Measurements from ENCODE around the gene CDK18. TPM values are rescaled to one million over a fixed set of nuclear protein-coding genes. Genes with fewer than 3 reads are reported as not detected.
"Not testable (repeated sequence)": the region's sequence is repeated elsewhere in the genome, so short reads cannot be mapped to it uniquely, and the experiment has no call there.

The CDK18 gene
- total and polyA plus RNA-seq, 8 donors, result 3.7 to 174 (median 41.3) TPM

- intact Hi-C loops (cut with DNase I; ENCODE audit: low total_unique reads), result no loop called here
- no peak overlapping the region for H3K4me3 ChIP-seq
These were observed 26.7 kb upstream of the CDK18 start for GRCh38 chr1:205477759-205478247.

DNA sequence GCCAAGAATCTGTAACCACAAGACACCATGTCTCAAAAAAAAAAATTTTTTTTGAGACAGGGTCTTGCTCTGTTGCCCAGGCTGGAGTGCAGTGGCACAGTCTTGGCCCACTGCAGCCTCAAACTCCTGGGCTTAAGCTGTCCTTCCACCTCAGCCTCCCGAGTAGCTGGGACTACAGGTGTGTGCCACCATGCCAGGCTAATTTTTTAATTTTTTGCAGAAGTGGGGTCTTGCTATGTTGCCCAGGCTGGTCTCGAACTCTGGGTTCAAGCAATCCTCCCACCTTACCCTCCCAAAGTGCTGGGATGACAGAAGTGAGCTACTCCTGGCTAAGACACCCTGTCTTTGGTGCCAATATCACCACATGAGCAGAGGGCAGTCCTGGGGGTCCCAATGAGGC, 25.5 kb upstream of the CDK18 start:
- H3K27ac ChIP-seq; intact Hi-C loops (cut with DNase I; ENCODE audit: low total_unique reads); DNase-seq; H3K36me3 ChIP-seq; H3K4me3 ChIP-seq: not testable (repeated sequence)
- Histone ChIP-seq H3K4me1 (peaks cover 0 to 12% (median 7%) of the 10 kb centered on the region in 4 donors), H3K27me3 (peaks cover 0 to 86% (median 15%) of the 10 kb centered on the region in 3 donors), H3K9me3 (peaks cover 0 to 16% (median 12%) of the 10 kb centered on the region in 4 donors)
- WGBS, 5 donors, result 78 to 96% (median 91%) methylated on average over 2 of the region's 2 CpGs

More at GRCh38 chr1:205477759-205478247, 26.7 kb upstream of the CDK18 start:
- DNase-seq, result peak; percentile 86 to 89
- H3K27me3 ChIP-seq, result peaks cover 0 to 86% (median 21%) of the 10 kb centered on the region in 3 donors
- H3K4me1 ChIP-seq, result peaks cover 0 to 12% (median 7%) of the 10 kb centered on the region in 4 donors
- no peaks in the 10 kb centered on the region for H3K36me3 ChIP-seq
- 40 to 54% (median 42%) methylated on average over 12 of the region's 12 CpGs for WGBS, 5 donors
- TF ChIP-seq EP300 (IDR thresholded peaks at IDR 0.05) (no peak), POLR2A (IDR thresholded peaks at IDR 0.05) (no peak), CTCF (IDR thresholded peaks at IDR 0.05) (peak in 1 of 7 experiments; percentile 6), POLR2AphosphoS5 (IDR thresholded peaks at IDR 0.05) (peak in 1 of 3 donors; percentile 33)
- peaks cover 0 to 16% (median 12%) of the 10 kb centered on the region in 4 donors for H3K9me3 ChIP-seq
- peak overlapping the region in 3 of 5 donors; percentile 33 to 46 (median 42) for H3K27ac ChIP-seq

GRCh38 chr1:205480349-205480985, 24.0 kb upstream of the CDK18 start:
- no peak for DNase-seq
- WGBS, 5 donors, result 52 to 62% (median 55%) methylated on average over 17 of the region's 17 CpGs

DNA sequence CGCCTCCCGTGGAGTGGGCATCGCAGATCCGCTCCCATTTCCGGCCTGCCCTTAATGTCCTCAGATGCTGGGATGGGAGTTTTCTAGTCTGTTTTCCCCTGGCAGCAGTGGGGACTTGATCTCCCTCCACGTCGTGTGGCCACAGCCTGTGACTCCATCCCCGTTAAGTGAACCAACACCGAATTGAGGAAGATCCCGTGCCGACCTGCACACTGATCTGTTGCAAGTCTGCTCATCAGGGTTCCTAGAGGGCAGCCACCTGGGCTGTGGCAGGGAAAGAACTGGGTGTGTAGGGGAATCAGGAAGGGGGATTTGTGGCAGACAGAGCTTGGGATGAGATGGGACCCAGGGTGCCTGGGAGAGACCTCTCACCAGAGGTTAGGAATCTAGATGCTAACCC, 23.3 kb upstream of the CDK18 start:
- Histone ChIP-seq H3K36me3 (no peaks in the 10 kb centered on the region), H3K27me3 (peaks cover 0 to 82% (median 15%) of the 10 kb centered on the region in 3 donors), H3K4me1 (peaks cover 4 to 20% (median 13%) of the 10 kb centered on the region in 4 donors), H3K4me3 (no peak overlapping the region), H3K9me3 (peaks cover 0 to 1% (median 0%) of the 10 kb centered on the region in 4 donors), H3K27ac (no peak overlapping the region)
- 43 to 60% (median 47%) methylated on average over 11 of the region's 11 CpGs for WGBS, 5 donors
- no peak for DNase-seq
- TF ChIP-seq POLR2A (IDR thresholded peaks at IDR 0.05) (no peak), POLR2AphosphoS5 (IDR thresholded peaks at IDR 0.05) (no peak), CTCF (IDR thresholded peaks at IDR 0.05) (no peak), EP300 (IDR thresholded peaks at IDR 0.05) (no peak)
- intact Hi-C loops (cut with DNase I; ENCODE audit: low total_unique reads), result loop anchor here (10.0 kb wide), 1 partner anchor 146 kb away; no protein-coding TSS in a partner anchor

More at GRCh38 chr1:205480349-205480985, 24.0 kb upstream of the CDK18 start:
- Histone ChIP-seq H3K27ac (no peak overlapping the region), H3K4me3 (no peak overlapping the region), H3K27me3 (peaks cover 0 to 84% (median 15%) of the 10 kb centered on the region in 3 donors), H3K9me3 (peaks cover 0 to 9% (median 3%) of the 10 kb centered on the region in 4 donors), H3K4me1 (peaks cover 3 to 16% (median 10%) of the 10 kb centered on the region in 4 donors), H3K36me3 (no peaks in the 10 kb centered on the region)
- no peak for TF ChIP-seq EP300 (IDR thresholded peaks at IDR 0.05)
- TF ChIP-seq POLR2AphosphoS5 (IDR thresholded peaks at IDR 0.05), result no peak
- no peak for TF ChIP-seq POLR2A (IDR thresholded peaks at IDR 0.05)
- TF ChIP-seq CTCF (IDR thresholded peaks at IDR 0.05), result no peak
- intact Hi-C loops (cut with DNase I; ENCODE audit: low total_unique reads), result loop anchor here (10.0 kb wide), 1 partner anchor 146 kb away; no protein-coding TSS in a partner anchor

All from stomach (tissue), 9 donors.